Right lobe of liver (tissue), 4 donors: ENCODE measurements around the gene SLC25A23.

Experiments used
- CTCF ChIP-seq, 4 donors: fragments of 200-600 bp in 3 of 4; fragments of 450-650 bp in 1 of 4; IDR thresholded peaks; one replicate each; pipeline versions ENCODE4 v1.5.1 to v1.8.0; 2016 to 2022; ENCODE audit warnings: antibody characterized with exemption in 4 of 4, mild to moderate bottlenecking in 2 of 4
- POLR2A ChIP-seq: fragments of 450-650 bp; IDR thresholded peaks from one replicate; pipeline ENCODE4 v1.6.1; 2017; ENCODE audit warnings: antibody characterized with exemption, mild to moderate bottlenecking
- donor health status: DM: no; HTN: no; CAD: no.
- donor health status: DM: no; HTN: no; CAD: no.
- donor health status: DM: no; HTN: yes; CAD: no.

DNA sequence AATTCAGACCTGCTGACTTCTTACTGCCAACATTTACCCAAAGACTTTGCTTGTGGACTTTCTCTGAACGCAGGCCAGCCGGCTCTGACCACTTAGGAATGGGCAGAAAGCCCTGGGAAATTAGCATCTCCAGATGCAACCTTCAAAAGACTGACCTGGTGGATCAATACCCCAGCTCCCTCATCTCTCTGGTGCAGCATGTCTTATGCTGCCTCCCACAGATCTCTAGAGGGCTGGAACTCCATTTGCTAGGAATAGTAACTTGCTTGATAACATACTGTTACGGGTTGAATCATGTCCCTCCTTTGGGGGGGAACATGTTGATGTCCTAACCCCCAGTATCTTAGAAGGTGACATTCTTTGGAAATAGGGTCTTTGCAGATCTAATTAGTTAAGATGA lies 13.1 kb downstream of the SLC25A23 start:
- no peak for TF ChIP-seq POLR2A
- TF ChIP-seq CTCF (IDR thresholded peaks at IDR 0.05) = no peak
